C4-2B (cell line): Measurements from ENCODE around the gene DCST2.

Experiments
- CTCF ChIP-seq: fragments of 450-650 bp; conservative IDR thresholded peaks from 2 replicates; pipeline ENCODE4 v1.5.1; 2017; ENCODE audit warnings: mild to moderate bottlenecking
- ZFX ChIP-seq: fragments of 450-650 bp; IDR thresholded peaks from 2 replicates; pipeline ENCODE4 v1.6.1; 2017

GRCh38 chr1:155003766-155004351 is 29.7 kb downstream of the DCST2 start:
- TF ChIP-seq CTCF: no peak
- TF ChIP-seq ZFX: no peak
